NOMO-1 treated with dmso at 0.1 percent for 144 hours (cell line): ENCODE data around the gene MAPKAPK3.

Source experiments
- DNase-seq: peaks from one replicate; lab custom pipeline; 2025; ENCODE audit not compliant: unreplicated experiment; lab: John Stamatoyannopoulos, UW

Gene MAPKAPK3

DNA sequence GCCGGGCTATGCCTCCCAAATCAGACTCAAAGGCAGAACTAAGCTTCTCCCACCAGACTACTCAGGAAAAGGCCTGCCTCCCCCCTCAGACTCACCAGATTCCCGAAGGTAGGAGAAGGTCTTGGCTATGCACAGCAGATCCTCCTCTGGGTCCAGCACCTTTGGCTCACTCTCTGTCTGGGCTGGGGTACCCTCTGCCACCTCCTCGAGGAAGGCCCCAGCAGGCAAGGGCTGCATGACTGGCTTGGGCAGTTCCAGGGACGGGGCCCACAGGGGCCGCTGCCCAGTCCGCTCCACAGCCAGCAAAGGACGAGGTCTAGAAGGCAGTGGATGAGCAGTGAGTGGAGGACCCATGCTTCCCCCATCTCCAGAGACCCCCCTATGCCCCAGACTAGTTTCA lies 8.7 kb upstream of the MAPKAPK3 start:
- no peak for DNase-seq

DNA sequence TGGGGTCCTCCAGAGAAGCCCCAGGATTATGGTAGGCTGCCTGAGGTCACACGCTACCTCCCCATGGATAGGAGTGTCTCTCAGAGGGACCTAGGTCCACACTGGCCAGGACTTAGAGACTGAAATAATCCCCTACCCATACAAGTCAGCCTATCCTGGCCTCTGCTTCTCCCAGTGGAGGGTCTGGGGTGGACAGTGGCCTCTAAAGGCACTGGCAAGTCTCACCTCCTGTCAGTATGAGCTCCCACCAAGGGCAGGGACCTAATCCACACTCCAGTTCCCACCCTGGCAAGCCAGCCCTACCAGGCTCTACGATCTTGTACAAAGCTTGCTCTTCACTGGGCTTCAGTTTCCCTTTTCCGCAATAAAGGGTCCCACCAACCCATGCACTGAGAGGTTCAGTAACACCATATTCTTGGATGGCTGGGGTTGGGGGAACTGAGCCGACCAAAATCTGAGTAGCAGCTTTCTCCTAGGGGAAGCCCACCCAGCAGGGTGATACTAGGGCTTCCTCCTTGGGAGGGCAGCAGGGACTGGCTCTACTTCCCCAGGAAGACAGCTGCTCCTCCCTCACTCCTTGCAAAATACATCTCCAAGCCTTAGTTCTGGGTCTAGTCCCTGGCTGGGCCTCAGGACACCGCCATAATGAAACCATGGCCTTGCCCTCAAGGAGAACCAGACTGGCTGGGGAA lies 7.7 kb upstream of the MAPKAPK3 start:
- DNase-seq: no peak

DNA sequence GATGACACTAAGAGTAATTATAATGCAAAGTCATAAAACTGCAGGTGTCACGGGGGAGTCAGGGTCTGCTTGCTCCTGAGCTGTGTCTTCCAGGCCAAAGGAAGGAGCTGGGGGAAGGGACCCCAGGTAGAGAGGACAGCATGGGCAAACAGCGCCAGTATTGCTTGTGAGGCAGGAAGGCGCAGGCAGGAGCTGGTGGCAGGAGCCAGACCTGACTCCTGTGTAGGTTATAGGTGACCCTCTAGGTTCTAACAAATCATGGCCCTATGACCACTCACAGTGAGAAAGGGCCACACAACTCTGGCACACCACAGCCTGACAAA lies 7.2 kb upstream of the MAPKAPK3 start:
- no peak for DNase-seq

DNA sequence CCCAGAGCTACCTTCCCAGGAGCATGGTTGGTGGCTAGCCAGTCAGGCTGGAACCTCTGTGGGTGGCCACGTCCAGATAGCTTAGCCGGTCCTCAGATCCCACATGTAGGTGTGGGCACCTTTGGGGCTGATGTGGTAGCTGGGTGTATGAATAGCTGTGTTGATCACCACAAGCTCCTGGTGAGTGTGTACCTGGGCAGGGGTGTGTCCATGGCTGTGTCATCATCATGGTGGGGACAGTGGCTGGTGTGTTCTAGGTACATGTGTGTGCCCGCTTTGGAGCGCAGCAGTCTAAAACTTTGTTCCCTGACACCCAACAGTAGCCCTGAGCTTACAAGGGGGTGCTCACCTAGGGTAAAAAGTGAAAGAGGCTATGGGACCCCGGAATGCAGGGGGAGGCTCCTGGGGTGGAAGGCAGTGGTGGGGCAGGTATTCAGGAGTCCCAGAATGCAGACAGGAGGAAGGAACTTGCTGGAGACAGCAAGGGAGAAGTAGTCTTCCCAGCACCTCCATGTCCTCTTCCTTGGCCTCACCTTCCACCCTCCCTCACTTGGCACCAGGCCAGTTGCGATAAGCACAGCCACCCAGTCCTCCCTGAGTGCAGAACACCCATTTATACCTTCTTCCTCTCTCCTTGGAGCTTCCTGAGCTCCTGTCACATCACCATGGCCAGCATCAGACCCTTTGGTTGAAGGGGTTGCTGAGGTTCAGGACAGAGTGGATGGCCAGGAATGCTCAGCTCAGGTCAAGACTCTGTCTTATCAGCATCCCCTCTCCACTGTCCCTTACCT lies 6.6 kb upstream of the MAPKAPK3 start:
- DNase-seq: no peak

GRCh38 chr3:50610992-50611463 lies 5.9 kb upstream of the MAPKAPK3 start:
- DNase-seq: no peak

DNA sequence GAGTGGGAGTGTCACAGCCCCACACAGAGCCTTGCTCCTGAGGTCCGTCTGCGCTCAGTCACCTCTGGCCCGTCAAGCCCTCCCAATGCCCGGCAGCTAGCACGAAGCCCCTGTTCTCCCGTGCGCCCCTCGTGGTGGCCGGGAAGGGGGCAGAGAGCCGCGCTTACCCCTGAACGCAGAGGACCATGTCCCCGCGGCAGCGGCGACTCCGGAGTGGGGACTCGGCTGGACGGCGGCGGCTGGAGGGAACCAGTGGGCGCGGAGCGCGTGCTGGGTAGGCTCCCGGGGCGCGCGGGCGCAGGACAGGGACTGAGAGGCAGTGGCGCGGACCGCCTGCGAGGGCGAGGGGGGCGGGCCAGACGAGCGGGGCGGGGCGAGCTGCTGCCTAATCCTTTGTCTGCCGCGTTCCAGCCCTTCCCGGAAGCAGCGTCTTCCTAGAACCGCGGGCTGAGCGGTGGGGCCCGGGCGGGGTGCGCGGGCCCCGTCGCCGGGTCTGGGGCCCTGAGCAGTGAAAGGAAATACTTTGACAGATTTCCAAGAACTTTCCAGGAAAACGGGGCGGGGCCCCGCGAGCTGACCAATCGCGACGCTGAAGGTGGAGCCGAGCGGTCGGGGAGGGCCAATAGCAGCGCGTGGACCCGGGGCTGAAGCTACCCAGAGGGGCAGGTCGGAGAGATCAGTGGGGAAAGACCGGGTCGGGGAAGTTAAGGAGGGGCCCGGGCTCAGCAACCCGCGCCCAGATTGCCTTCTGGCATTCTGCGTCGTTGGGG lies 5.3 kb upstream of the MAPKAPK3 start, which contains the start of gene CISH:
Gene CISH (minus strand): TSS at position 311 of the 770 bp plus-strand sequence. CDS start 124 bp downstream, at position 187.
- DNase-seq: peak; percentile 95

GRCh38 chr3:50612234-50612882 lies 4.6 kb upstream of the MAPKAPK3 start:
- DNase-seq: no peak

DNA sequence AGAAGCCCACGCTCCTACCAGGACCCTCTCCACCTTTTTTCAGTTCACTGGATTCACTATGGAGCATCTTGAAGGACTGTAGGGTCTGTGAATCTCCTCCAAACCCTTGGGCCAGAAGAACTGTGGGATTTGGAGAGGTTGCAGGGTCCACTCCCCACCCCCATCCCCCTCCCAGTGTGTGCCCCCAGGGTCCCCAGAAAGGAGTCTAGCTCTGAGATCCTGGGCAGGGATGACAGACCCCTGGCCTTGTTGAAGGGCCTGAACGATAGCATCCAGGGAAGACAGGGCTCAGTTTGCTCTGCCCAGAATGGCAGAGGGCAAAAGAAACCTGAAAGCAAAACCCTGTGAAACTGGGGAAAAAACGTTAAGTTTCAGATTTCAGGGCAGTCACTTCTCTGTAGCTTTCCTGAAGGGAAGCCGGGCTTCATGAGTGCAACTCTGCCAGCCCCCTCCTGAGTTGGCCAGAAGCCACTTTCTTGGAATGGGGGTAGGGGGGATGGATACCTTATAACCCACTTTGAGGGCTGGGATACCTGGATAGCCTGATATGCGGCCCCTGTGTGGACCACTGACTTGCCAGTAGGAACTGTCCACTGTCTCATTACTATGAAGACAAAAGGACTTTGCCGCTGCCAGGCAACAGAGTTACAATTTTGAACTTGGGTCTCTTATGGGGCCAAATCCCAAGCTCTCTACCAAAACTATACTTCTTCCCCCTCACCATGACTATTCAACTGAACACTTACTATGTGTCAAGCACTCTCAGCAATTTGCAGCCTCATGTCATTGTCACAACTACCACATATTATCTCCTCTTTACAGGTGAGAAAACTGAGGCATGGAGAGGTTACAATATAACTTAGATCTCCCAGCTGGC lies 3.7 kb upstream of the MAPKAPK3 start:
- DNase-seq: no peak

GRCh38 chr3:50615190-50615589 lies 1.8 kb upstream of the MAPKAPK3 start:
- DNase-seq: no peak

DNA sequence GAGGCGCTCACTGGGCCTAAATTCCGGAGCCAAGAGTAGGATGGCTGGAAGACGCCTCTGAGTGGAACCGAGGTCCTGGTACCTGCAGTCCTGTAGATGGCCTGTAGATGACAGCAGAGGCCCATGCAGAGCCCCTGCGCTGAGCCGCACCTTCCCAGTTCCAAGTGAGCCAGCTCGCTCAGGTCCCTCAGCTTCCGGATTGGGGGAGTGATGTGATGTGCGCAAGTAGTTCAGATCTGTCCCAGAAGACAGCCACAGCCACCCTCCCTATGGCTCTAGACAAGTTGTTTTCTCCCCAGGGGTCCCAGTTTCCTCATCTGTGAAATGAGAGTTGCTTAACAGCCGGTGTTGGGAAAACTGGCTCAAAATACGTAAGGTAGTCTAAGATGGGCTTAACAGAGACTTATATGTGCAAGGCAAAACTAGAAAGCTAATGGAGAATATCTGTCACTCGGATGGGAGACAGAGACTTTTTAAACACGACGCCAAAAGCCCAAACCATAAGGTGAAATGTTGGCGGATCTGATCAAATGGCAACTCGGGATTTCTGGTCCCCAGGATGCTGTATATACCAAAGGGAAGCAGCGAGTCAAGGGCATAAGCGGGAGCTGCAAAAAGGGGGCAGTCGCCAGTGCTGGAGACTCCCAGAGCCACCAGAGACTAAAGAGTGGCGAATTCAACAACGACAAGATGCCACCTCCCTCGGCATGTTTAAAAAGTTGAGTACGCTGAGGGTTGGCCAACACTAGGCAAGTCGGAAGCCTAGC lies 765 bp upstream of the MAPKAPK3 start:
- DNase-seq: peak; percentile 61

DNA sequence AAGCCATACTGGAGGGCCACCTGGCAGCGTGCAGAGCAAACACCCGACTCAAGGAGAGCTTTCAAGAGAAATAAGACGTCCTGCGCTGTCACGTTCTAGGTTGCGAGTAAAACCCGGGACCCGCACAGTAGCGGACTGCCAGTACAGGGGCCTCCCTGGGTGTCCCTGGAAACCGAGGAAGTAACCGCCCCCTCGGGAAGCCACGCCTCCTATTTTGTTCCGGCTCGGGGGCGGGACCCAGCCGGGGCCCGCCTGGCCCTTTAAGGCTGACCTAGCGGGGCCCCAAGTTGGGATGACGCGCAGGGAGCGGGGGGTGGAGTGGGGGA lies 218 bp upstream of the MAPKAPK3 start:
- peak; percentile 91 for DNase-seq

DNA sequence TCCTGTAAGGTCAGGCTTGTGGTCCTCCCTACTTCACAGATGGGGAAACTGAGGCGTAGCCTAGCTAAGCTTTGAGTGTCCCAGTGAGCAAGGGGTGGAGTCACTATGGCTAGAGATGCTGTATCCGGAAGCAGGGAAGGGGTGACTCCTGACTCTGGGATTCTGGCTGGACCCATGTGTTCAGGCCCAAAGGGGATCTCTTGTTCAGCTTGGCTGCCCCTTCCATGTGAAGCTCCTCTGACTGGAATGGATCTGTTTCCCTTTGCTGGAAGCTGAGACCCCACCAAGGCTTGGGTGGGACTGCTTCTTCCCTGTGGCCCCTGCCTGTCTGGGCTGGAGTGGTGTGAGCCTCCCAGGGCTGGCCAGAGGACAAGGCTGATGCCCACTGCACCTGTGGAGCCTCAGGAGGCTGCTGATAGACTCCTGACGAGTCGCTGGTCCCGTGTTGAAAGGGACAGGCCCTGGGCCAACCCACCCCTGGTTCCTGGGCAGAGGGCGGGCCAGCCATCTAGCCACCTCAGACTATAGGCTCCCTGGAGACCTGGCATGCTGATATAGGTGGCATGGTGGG lies 1.0 kb downstream of the MAPKAPK3 start:
- no peak for DNase-seq

- peak; percentile 91 for DNase-seq
Observed at GRCh38 chr3:50620420-50620819, 3.5 kb downstream of the MAPKAPK3 start.

GRCh38 chr3:50620820-50621219 lies 3.9 kb downstream of the MAPKAPK3 start:
- DNase-seq: no peak

GRCh38 chr3:50622881-50623280 lies 5.9 kb downstream of the MAPKAPK3 start:
- DNase-seq: no peak

GRCh38 chr3:50623840-50624474 lies 7.0 kb downstream of the MAPKAPK3 start:
- DNase-seq: no peak

GRCh38 chr3:50624634-50625033 lies 7.7 kb downstream of the MAPKAPK3 start:
- no peak for DNase-seq

DNA sequence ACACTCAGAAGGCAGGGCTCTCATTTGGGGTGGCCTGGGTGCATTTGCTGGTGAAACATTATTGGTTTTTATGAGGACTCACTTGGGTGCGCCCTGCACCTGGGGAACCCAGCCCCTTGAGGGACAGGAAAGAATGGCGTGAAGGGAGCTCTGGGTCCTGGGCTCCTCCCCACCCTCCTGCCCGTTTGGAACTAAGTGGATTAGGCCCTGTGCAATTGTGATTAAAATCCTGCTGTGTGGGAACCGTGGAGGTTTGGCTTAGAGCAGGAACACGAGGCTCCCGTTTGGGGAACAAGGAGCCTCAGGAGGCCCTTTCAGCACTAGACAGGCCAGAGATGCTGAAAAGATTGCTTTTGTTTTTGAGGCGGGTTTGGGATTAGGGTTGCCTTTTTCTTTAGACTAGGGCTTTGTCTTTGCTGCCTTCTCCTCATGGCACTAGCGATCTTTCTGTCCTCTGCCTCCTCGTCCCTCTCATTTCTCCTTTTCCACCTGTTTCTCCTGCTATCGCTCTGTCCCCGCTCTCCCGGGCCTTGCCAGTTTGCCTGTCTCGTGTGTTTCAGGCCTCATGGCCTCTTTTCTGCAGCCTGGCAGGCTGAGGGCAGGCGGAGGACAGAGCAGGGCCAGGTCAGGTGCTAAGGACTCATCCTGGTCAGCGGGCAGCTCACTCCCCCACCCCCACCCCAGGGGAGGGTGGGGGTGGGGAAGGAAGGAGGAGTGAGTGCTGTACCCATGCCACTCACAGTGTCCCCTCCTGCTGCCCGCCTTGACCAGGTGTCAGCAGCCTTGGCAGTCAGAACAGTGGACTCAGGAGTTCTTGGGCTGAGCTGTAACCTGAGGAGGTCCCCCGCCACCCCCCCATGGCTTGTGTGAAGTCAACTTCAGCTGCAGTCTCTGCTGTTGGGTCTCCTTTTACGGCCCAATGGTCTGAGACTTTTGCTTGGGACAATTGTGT lies 8.6 kb downstream of the MAPKAPK3 start:
- no peak for DNase-seq
